Measurements from ENCODE around the gene RNF130.

GRCh38 chr5:179905161-179905560 lies 166.4 kb downstream of the RNF130 start:
- no peak for TF ChIP-seq CTCF (IDR thresholded peaks at IDR 0.05; ENCODE audit: poor library complexity, severe bottlenecking)
- TF ChIP-seq EZH2 (IDR thresholded peaks at IDR 0.05; ENCODE audit: borderline replicate concordance, insufficient read depth, low read length, poor library complexity, severe bottlenecking): no peak
- TF ChIP-seq REST (IDR thresholded peaks at IDR 0.05; ENCODE audit: borderline replicate concordance): no peak
- no peak for TF ChIP-seq EP300 (conservative IDR thresholded peaks at IDR 0.05; ENCODE audit: poor library complexity, severe bottlenecking)
- TF ChIP-seq POLR2AphosphoS5 (IDR thresholded peaks at IDR 0.05): no peak
- no peak for TF ChIP-seq TAF1 (IDR thresholded peaks at IDR 0.05; ENCODE audit: low read depth)
- no peak for TF ChIP-seq RAD21 (conservative IDR thresholded peaks at IDR 0.05)
- no peak for TF ChIP-seq MXI1 (conservative IDR thresholded peaks at IDR 0.05; ENCODE audit: poor library complexity, severe bottlenecking)

Data from neural cell (in vitro differentiated cells).